ENCODE data around the gene DQX1. TPM values are rescaled to one million over a fixed set of nuclear protein-coding genes. Genes with fewer than 3 reads are reported as not detected.

DQX1 gene
- total and polyA plus RNA-seq, 9 of the 15 experiments (the other 6 are each of a cell fraction or from before 2014, with no cell fraction given) = 0.04 to 0.38 (median 0.18) TPM; not detected in 1

DNA sequence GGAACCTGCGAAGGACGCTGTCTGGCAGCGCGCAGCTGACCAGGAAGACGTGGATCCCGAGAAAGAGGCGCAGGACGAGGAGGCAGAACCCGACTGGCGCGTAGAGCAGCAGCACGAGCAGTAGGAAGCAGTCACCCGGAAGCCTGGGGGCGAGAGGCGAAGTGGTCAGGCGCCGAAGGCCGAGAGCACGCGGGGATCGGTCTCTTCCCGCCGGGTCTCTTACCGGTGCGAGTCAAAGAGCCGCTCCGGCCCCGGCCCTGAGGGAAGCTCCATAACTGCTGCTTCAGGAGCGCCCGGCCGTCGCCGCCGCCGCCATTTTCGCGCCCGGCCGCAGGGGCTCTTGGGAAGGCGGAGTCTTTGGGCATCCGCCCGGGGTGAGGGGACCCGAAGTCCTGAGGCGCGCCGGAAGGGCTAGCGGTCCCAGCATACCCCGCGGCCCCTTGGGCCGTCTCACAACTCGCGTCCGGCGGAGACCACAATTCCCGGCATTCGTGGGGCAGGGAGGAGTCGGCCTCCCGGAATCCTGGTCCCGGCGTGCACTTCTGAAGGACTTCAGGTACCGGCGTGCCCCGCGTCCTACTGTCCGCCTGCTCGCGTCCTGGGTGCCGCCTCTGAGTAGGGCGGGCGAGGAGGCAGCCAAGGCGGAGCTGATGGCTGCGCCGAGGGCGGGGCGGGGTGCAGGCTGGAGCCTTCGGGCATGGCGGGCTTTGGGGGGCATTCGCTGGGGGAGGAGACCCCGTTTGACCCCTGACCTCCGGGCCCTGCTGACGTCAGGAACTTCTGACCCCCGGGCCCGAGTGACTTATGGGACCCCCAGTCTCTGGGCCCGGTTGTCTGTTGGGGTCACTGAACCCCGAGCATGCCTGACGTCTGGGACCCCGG lies 3.6 kb upstream of the DQX1 start, which contains the start of the genes AUP1 and HTRA2 (continued):
- TF ChIP-seq, protein P1, sequence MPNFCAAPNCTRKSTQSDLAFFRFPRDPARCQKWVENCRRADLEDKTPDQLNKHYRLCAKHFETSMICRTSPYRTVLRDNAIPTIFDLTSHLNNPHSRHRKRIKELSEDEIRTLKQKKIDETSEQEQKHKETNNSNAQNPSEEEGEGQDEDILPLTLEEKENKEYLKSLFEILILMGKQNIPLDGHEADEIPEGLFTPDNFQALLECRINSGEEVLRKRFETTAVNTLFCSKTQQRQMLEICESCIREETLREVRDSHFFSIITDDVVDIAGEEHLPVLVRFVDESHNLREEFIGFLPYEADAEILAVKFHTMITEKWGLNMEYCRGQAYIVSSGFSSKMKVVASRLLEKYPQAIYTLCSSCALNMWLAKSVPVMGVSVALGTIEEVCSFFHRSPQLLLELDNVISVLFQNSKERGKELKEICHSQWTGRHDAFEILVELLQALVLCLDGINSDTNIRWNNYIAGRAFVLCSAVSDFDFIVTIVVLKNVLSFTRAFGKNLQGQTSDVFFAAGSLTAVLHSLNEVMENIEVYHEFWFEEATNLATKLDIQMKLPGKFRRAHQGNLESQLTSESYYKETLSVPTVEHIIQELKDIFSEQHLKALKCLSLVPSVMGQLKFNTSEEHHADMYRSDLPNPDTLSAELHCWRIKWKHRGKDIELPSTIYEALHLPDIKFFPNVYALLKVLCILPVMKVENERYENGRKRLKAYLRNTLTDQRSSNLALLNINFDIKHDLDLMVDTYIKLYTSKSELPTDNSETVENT (CRISPR knock-in tag; IDR thresholded peaks at IDR 0.05) = 0 out of 2 replicates have a peak, but pooled peaks have one; percentile 61
- TF ChIP-seq RBM25 (IDR thresholded peaks at IDR 0.05; ENCODE audit: low read depth, low read length, severe bottlenecking) (no peak), ZNF561 (CRISPR knock-in tag; conservative IDR thresholded peaks at IDR 0.05) (no peak), ATF1 (CRISPR knock-in tag; IDR thresholded peaks at IDR 0.05) (peak; percentile 31), ATF1 (tag; IDR thresholded peaks at IDR 0.05) (peak; percentile 85), ZNF77 (CRISPR knock-in tag; IDR thresholded peaks at IDR 0.05) (no peak), FOXA1 (IDR thresholded peaks at IDR 0.05; ENCODE audit: borderline replicate concordance) (no peak), CHD2 (IDR thresholded peaks at IDR 0.05; ENCODE audit: low read depth, low read length) (peak; percentile 43; the same call in 1 of the 2 replicates), POLR2A (conservative IDR thresholded peaks at IDR 0.05) (peak; percentile 95), ZNF407 (IDR thresholded peaks at IDR 0.05; ENCODE audit: low read depth) (peak; percentile 54), PHB (CRISPR knock-in tag; IDR thresholded peaks at IDR 0.05) (0 out of 2 replicates have a peak, but pooled peaks have one; percentile 61), FOXM1 (IDR thresholded peaks at IDR 0.05; ENCODE audit: low read depth) (no peak), FOXM1 (CRISPR knock-in tag; IDR thresholded peaks at IDR 0.05; ENCODE audit: low read depth) (no peak)
- TF ChIP-seq, protein P2, sequence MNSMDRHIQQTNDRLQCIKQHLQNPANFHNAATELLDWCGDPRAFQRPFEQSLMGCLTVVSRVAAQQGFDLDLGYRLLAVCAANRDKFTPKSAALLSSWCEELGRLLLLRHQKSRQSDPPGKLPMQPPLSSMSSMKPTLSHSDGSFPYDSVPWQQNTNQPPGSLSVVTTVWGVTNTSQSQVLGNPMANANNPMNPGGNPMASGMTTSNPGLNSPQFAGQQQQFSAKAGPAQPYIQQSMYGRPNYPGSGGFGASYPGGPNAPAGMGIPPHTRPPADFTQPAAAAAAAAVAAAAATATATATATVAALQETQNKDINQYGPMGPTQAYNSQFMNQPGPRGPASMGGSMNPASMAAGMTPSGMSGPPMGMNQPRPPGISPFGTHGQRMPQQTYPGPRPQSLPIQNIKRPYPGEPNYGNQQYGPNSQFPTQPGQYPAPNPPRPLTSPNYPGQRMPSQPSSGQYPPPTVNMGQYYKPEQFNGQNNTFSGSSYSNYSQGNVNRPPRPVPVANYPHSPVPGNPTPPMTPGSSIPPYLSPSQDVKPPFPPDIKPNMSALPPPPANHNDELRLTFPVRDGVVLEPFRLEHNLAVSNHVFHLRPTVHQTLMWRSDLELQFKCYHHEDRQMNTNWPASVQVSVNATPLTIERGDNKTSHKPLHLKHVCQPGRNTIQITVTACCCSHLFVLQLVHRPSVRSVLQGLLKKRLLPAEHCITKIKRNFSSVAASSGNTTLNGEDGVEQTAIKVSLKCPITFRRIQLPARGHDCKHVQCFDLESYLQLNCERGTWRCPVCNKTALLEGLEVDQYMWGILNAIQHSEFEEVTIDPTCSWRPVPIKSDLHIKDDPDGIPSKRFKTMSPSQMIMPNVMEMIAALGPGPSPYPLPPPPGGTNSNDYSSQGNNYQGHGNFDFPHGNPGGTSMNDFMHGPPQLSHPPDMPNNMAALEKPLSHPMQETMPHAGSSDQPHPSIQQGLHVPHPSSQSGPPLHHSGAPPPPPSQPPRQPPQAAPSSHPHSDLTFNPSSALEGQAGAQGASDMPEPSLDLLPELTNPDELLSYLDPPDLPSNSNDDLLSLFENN (IDR thresholded peaks at IDR 0.05; ENCODE audit: low read depth in 2 of 2, low read length in 2 of 2) = peak in 1 of 2 experiments; percentile 50; a peak in 1 of 4 replicates

Data from K562 (cell line).